Stimulated activated CD8-positive, alpha-beta memory T cell treated with anti-CD3 and anti-CD28 coated beads, Interleukin-7, amount 100 ng/mL, for 48 hours (primary cell): ENCODE measurements around the gene LAMA4.
"Not testable (repeated sequence)": the region's sequence is repeated elsewhere in the genome, so short reads cannot be mapped to it uniquely, and the experiment has no call there.

Experiments
- DNase-seq, 2 donors: peaks; one replicate each; pipeline ENCODE4 v3.0.0-alpha.2; 2020; ENCODE audit warnings: low read depth in 1 of 2; ENCODE audit errors: extremely low read depth in 1 of 2

The LAMA4 gene

GRCh38 chr6:112109262-112109661 lies 145.1 kb downstream of the LAMA4 start:
- no peak for DNase-seq

- no peak for DNase-seq
Observed at GRCh38 chr6:112106562-112106961, 147.8 kb downstream of the LAMA4 start.

- not testable (repeated sequence) for DNase-seq
Observed at GRCh38 chr6:112106026-112106425, 148.3 kb downstream of the LAMA4 start.

- DNase-seq, result no peak
Observed at GRCh38 chr6:112100561-112100960, 153.8 kb downstream of the LAMA4 start.

- no peak for DNase-seq
Observed at GRCh38 chr6:112096901-112097300, 157.5 kb downstream of the LAMA4 start.

- no peak for DNase-seq
Observed at GRCh38 chr6:112087916-112088315, 166.5 kb downstream of the LAMA4 start.

- peak; percentile 72 to 88 for DNase-seq
Observed at GRCh38 chr6:112087136-112087911, 167.0 kb downstream of the LAMA4 start, which contains the start of the genes FAM229B and TUBE1. Gene FAM229B (plus strand): TSS chr6:112087591. CDS start chr6:112099284, 11,693 bp downstream. Gene TUBE1 (minus strand): TSS chr6:112087482. CDS start chr6:112087434, 48 bp downstream.

GRCh38 chr6:112086744-112087135 lies 167.6 kb downstream of the LAMA4 start:
- no peak for DNase-seq

- DNase-seq, result no peak
Observed at GRCh38 chr6:112085286-112086065, 168.9 kb downstream of the LAMA4 start.

- no peak for DNase-seq
Observed at GRCh38 chr6:112081569-112081968, 172.8 kb downstream of the LAMA4 start.

GRCh38 chr6:112066606-112067005 lies 187.8 kb downstream of the LAMA4 start:
- DNase-seq, result no peak

- no peak for DNase-seq
Observed at GRCh38 chr6:112065426-112065986, 188.9 kb downstream of the LAMA4 start.

- no peak for DNase-seq
Observed at GRCh38 chr6:112062966-112063365, 191.4 kb downstream of the LAMA4 start.

GRCh38 chr6:112061605-112062004 lies 192.8 kb downstream of the LAMA4 start:
- no peak for DNase-seq
